ENCODE results near the gene ELAVL1.
"Not testable (repeated sequence)": the region's sequence is repeated elsewhere in the genome, so short reads cannot be mapped to it uniquely, and the experiment has no call there.

The ELAVL1 gene

GRCh38 chr19:7926021-7926726 is 79.3 kb downstream of the ELAVL1 start, which contains the start of gene CTXN1:
TSS of gene CTXN1 (minus strand) at chr19:7926135. CDS start at chr19:7925538, 597 bp downstream.
- DNase-seq (ENCODE audit: extremely low read depth in 1 of 2, low read depth in 1 of 2): peak in 1 of 2 donors; percentile 65

- peak; percentile 50 to 69 for DNase-seq (ENCODE audit: extremely low read depth in 1 of 2, low read depth in 1 of 2)
Observed at GRCh38 chr19:7925171-7925851, 80.1 kb downstream of the ELAVL1 start.

DNA sequence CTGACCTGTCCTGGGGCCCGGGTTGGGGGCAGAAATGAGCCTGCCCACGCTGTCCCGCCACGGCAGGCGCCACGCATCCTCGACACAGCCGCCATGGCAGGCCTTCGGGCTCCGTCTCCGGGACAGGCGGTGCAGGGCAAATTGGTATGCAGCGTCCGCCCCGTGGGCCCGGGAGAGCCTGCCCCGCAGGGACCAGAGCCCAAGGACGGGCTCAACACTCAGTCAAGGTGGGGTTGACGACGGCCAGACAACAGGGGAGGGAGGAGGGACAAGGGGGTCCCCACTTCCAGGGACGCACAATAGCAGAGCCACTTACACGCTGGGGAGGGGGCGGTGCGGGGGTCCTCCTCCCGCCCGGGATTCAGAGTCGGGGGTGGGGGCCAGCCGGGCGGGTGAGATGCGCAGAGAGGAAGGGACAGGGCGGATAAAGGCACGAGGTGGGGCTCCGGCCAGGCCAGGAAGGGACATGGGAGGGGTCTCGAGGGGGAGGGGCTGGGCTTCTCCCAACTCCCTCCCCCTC is 80.7 kb downstream of the ELAVL1 start:
- no peak for DNase-seq (ENCODE audit: extremely low read depth in 1 of 2, low read depth in 1 of 2)

DNA sequence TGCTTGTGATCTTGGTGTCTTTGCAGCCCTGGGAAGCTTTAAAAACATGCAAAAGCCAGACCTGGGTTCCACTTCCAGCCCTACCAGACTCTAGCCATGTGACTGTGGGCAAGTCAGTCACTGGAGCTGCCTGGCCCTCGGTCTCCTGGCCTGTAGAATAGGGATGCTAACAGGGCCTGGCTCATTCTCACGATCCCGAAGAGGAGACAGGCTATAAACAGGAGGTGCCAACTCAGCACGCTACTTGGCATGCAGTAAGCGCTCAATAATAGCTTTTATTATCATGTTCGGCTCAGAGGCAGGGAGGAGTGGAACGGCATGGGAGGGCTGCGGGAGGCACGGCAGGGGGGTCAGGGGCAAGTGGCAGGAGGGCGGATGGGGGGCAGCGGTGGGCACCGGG is 81.2 kb downstream of the ELAVL1 start:
- DNase-seq (ENCODE audit: extremely low read depth in 1 of 2, low read depth in 1 of 2): no peak

DNA sequence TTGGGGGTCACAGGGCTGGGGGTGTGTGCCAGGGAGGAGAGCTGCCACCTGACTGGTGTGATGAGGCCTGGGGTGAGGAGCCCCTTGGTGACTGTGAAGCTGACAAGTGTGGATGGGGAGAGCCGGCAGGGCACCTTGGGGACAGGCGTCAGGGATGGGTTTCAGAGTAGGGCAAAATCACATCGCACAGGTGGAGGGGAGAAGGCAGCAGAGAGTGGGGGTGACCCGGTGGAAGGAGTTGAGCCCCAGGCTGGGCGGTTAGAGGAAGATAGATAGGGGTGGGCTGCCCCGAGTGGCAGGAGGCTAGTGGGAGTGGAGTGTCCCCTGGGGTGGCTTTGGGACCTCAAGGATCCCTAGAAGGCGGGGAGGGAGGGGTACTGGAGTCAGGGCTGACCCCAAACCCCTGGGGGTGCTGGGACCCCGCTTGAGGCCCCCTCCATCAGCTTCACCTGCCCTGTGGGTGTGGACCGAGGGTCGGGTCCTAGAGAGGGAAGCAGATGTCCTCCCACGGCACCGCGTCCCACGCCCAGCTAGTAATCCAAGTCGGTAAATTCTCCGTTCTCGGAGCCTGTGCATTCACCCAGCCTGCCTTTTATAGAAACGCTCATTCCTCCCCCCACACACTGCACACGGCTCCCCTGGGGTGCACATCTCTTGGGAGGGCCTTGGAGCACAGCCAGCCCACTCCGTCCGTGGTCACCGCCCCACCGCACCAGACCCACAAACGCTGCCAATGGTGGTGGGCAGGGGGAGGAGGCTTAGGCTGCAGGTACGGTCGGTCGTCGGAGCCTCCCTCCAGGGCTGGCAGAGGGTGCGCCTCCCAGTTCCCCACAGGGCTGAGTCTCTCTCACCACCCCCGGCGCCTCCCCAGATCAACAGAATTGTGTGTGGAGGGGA is 81.9 kb downstream of the ELAVL1 start:
- DNase-seq (ENCODE audit: extremely low read depth in 1 of 2, low read depth in 1 of 2): no peak

DNA sequence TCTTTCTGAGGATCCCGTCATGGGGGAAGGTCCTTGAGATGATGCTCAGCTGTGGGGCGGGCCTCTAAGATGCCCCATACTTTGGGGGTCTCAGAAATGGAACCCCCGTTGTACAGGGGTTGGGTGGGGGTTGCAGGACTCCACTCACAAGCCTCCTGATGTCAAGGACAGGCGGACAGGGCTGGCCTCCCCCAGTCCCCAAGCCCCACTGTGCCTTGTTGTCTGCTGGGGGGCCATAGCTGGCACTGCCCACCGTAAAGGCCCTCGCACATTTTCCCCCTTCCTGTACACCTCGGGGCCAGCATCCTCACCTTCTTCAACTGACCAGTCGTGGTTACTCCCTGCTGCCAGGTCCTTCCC is 82.6 kb downstream of the ELAVL1 start:
- DNase-seq (ENCODE audit: extremely low read depth in 1 of 2, low read depth in 1 of 2): no peak

DNA sequence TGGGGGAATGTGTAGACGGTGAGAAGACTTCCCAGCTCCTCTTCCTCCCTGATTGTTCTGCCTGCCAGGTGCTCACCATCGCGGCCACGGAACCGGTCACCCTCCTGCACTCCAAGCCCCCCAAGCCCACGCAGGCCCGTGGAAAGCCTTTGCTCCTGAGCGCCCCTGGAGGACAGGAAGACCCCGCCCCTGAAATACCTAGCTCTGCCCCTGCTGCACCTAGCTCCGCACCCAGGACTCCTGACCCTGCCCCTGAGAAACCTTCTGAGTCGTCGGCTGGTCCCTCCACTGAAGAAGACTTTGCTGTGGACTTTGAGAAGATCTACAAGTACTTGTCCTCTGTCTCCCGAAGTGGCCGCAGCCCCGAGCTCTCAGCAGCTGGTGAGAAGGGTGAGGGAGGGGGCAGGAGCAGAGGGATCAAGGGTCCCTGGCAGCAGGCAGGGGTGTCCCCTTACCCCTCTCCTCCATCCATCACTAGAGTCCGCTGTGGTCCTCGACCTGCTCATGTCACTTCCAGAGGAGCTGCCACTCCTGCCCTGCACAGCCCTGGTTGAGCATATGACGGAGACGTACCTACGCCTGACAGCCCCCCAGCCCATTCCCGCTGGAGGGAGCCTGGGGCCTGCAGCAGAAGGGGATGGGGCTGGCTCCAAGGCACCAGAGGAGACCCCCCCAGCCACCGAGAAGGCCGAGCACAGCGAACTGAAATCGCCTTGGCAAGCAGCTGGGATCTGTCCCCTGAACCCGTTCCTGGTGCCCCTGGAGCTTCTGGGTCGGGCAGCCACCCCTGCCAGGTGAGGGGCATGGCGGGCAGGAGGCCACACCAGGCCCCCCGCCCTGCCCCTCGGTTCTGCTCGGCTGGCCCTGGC is 83.2 kb downstream of the ELAVL1 start:
- no peak for DNase-seq (ENCODE audit: extremely low read depth in 1 of 2, low read depth in 1 of 2)

DNA sequence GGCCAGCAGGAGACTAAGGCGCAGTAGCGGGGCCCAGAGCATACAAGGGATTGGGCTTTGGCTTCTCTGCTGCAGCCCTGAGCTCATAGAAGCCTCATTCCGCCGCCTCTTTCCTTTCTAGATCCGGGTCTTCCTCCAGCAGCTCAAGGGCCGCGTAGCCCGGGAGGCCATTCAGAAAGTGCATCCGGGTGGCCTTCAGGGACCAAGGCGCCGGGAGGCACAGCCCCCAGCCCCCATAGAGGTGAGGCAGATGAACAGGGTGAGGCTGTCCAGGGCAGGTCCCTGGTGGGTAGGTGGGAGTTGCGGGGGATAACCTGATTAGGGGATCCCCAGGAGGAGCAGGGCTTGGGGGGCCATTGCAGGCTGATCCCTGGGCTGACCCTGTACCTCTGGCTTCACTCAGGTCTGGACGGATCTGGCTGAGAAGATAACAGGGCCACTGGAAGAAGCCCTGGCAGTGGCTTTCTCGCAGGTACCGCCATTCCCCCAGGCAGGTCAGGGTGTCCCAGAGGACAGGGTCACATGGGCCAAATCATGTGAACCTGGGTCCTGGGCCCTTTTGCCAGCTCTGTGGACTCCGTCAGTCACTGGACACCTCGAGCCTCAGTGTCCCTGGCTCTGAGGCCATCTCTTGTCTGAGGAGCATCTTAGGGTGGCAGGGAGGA is 84.0 kb downstream of the ELAVL1 start:
- no peak for DNase-seq (ENCODE audit: extremely low read depth in 1 of 2, low read depth in 1 of 2)

DNA sequence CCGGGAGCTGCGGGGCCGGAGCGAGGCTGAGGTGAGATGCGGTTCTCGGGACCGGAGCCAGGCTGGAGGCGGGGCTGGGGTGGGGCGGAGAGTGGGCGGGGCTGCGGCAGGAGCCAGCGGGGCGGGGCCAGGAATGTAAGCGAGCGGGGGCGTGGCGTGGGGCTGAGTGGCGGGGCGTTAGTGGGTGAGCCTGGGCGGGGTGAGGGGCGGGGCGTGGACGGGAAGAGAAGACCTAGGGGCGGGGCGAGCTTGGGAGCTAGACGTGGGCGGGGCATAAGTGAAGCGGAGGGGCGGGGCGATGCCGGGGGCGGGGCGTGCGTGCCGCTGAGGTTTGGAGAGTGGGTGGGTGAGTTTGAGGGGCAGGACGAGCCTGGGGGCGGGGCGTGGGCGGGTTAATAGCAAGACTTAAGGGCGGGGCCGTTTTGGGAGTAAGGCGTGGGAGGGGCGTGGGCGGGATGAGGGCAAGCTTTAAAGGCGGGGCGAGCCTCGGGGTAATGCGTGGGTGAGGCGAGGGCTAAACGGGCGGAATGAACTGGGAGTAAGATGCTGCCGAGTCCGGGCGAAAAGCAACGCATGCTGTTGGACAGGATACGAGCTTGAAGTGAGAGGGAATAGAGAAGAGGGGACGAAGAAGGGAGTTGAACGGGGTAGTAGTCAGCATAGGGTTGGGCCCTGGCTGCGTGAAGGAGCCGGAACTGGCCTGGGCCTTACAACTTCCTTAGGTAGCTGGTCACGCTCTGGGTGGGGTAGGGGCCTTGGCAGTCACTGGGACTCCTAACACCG is 84.7 kb downstream of the ELAVL1 start:
- DNase-seq (ENCODE audit: extremely low read depth in 1 of 2, low read depth in 1 of 2): peak; percentile 91 to 99

DNA sequence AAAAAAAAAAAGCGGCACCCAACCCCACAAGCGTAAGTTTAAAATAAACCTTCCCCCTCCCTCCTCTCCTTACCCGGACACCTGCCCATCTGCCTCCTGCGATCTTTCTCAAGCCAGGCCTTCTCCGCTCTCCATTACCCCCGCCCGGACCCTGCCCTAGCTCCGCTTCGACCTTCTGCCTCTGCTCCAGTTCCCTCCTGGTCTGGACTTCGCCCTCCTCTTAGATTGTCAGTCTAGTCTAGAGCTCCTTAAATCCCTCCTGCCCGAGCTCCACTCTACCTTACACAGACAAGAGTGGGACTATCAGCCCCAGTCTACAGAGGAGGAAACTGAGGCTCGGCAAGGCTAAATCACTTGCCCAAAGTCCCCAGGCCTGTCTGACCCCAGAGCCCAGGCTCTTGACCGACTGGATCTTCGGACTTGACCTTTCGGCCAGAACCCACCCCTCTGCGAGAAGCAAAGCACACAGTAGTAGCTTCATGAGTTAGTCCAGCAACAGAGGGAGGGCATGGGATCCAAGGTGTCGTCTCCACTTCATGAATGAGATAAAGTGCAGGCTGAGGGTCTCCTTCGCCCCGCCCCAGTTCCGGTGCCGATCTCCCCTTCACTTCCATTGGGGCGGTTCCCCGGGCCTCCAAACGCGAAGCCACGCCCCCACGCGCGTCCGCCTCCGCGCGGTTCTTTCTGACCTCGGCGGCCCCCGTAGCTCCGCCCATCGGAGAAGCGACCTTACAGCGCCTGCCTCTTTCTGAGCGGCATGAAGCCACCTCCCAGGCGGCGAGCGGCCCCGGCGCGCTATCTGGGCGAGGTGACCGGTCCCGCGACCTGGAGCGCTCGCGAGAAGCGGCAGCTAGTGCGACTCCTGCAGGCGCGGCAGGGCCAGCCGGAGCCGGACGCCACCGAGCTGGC is 85.6 kb downstream of the ELAVL1 start, which contains the start of gene SNAPC2:
TSS of gene SNAPC2 (plus strand) at position 729 of the 909 bp plus-strand sequence. CDS start at position 758, 29 bp downstream.
- DNase-seq (ENCODE audit: extremely low read depth in 1 of 2, low read depth in 1 of 2): peak; percentile 93 to 95

DNA sequence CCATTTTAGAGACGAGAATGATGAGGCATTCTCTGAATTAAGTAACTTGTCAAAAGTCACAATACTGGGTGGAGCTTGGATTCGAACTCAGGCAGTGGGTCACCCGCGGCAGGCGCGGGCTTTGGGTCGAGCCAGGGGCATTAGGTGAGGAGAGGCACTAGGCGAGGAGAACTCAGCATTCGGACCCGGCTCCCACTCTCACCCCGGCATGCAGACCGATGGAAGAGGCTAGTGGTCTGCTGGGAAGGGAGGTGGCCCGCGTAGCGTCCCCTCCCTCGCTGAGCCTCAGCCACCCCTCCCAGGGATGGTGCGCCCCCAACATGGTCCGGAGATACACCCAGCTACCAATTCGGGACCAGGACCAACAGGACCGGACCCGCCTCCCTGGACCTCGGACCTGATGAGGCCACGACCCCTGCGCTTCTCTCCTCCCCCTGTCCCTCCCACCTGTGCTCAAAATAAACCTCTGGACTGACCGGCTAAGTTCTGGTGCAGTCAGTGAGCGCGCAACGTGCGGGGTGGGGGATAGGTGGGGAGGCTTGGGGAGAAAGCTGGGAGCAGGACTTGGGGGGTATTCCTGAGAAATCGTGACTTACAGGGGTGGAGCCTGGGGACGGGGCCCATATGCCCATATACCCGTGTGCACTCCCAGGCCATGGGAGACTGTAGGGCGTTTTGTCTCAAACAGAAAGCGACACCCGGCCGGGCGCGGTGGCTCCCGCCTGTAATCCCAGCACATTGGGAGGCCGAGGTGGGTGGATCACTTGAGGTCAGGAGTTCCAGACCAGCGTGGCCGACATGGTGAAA is 86.6 kb downstream of the ELAVL1 start:
- no peak for DNase-seq (ENCODE audit: extremely low read depth in 1 of 2, low read depth in 1 of 2)

DNA sequence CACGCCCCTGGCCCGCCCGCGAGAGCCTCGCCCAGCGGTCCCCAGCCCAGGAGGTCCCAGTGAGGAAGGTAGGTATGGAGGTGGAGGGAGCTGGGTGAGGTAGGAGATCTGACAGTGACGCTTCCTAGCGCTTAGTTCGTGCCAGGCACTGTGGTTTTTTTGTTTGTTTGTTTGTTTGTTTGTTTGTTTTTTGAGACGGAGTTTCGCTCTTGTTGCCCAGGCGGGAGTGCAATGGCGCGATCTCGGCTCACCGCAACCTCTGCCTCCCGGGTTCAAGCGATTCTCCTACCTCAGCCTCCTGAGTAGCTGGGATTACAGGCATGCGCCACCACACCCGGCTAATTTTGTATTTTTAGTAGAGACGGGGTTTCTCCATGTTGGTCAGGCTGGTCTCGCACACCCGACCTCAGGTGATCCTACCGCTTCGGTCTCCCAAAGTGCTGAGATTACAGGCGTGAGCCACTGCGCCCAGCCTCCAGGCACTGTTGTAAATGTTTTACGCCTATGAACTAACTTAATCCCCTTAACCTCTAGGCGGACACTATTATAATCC is 87.3 kb downstream of the ELAVL1 start:
- not testable (repeated sequence) for DNase-seq (ENCODE audit: extremely low read depth in 1 of 2, low read depth in 1 of 2)

DNA sequence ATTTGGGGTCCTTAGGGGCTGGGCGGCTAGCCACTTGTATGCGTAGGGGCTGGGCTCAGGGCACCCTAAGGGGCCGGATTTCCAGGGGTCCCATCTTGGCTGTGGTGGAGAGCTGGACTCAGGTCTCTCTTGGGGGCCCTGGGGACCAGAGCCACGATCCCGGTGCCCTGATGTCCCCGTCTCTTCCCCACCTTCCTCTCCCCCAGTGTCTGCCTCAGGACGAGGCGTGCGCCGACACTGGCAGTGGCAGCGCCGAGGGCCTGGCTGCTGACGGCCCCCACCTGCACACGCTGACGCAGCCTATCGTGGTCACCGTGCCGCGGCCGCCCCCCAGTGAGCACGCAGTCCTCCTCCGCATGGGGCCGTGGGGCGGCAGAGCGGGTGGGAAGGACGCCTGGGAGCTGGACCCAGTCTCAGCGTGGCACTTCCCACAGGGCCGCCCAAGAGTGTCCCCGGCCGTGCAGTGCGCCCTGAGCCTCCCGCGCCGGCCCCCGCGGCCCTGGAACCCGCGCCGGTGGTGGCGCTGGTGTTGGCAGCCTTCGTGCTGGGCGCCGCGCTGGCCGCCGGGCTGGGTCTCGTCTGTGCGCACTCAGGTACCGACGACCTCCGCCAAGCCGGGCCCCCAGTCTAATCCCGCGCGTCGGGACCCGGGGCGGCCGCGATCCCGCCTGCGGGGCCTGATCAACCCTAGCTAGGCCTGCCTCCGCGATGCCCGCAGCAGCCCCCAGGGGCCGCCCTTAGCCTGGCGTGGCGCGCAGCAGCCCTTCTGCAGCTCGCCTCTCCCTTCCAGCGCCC is 88.0 kb downstream of the ELAVL1 start:
- no peak for DNase-seq (ENCODE audit: extremely low read depth in 1 of 2, low read depth in 1 of 2)

- no peak for DNase-seq (ENCODE audit: extremely low read depth in 1 of 2, low read depth in 1 of 2)
Observed at GRCh38 chr19:7916955-7917266, 88.5 kb downstream of the ELAVL1 start.

DNA sequence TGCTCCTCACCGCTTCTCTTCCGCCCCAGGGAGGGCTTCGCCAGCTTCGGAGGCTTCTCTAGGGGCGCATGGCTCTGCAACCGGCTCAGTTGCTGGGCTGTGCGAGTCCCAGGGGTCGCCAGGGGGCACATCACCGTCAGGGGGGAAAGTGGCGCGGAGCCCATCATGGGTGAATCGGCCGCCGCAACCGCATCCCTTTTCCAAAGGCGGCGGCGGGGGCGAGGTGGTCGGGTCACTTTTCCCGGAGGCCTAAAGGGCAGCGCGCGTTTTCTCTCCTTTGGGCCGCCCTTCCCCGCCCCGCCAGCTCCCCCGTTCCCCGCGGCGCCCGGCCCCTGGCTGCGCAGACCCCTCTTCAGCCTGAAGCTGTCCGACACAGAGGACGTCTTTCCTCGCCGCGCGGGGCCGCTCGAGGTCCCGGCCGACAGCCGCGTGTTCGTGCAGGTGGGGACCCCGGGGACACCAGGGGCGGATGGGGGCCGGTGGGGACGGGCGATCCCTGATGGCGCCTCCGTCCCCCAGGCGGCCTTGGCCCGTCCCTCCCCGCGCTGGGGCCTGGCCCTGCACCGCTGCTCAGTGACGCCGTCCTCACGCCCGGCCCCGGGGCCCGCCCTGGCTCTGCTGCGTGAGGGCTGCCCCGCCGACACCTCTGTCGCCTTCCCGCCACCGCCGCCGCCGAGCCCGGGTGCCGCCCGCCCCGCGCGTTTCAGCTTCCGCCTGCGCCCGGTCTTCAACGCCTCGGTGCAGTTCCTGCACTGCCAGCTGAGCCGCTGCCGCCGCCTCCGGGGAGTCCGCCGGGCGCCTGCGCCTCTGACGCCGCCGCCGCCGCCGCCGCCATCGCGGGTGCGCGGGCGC is 89.1 kb downstream of the ELAVL1 start:
- peak in 1 of 2 donors; percentile 33 for DNase-seq (ENCODE audit: extremely low read depth in 1 of 2, low read depth in 1 of 2)

Data from stimulated activated CD8-positive, alpha-beta memory T cell treated with anti-CD3 and anti-CD28 coated beads, Interleukin-7, amount 100 ng/mL, for 48 hours (primary cell).